ENCODE data around the gene DNAH11. TPM values are rescaled to one million over a fixed set of nuclear protein-coding genes. Genes with fewer than 3 reads are reported as not detected.
"Not testable (repeated sequence)": the region's sequence is repeated elsewhere in the genome, so short reads cannot be mapped to it uniquely, and the experiment has no call there.

DNAH11 gene
- total RNA-seq, 4 donors from 2014 or later, result 0.20 to 2.5 (median 0.71) TPM

DNA sequence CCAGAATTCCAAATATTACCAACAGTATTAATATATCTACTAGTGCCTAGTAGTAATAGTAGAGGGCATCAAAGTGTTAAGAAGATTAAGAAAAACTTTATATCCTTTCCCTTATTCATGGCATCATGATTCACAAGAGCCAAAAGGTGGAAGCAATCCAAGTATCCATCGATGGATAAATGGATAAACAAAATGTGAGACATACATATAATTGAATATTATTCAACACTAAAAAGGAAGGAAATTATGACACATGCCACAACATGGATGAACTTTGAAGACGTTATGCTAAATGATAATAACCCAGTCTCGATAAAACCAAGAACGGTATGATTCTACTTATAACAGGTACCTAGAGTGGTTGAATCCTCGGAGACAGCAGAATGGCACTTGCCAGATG lies 379.8 kb downstream of the DNAH11 start:
- Histone ChIP-seq H3K4me1 (no peaks in the 10 kb centered on the region), H3K27ac (no peak overlapping the region), H3K4me3 (no peak overlapping the region), H3K9me3 (peaks cover 0 to 3% (median 0%) of the 10 kb centered on the region in 4 donors), H3K36me3 (peaks cover 0 to 4% (median 0%) of the 10 kb centered on the region in 3 donors), H3K27me3 (no peaks in the 10 kb centered on the region)
- TF ChIP-seq, protein P1, sequence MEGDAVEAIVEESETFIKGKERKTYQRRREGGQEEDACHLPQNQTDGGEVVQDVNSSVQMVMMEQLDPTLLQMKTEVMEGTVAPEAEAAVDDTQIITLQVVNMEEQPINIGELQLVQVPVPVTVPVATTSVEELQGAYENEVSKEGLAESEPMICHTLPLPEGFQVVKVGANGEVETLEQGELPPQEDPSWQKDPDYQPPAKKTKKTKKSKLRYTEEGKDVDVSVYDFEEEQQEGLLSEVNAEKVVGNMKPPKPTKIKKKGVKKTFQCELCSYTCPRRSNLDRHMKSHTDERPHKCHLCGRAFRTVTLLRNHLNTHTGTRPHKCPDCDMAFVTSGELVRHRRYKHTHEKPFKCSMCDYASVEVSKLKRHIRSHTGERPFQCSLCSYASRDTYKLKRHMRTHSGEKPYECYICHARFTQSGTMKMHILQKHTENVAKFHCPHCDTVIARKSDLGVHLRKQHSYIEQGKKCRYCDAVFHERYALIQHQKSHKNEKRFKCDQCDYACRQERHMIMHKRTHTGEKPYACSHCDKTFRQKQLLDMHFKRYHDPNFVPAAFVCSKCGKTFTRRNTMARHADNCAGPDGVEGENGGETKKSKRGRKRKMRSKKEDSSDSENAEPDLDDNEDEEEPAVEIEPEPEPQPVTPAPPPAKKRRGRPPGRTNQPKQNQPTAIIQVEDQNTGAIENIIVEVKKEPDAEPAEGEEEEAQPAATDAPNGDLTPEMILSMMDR (IDR thresholded peaks at IDR 0.05), result no peak
- no peak for TF ChIP-seq POLR2A (IDR thresholded peaks at IDR 0.05)
- TF ChIP-seq EP300 (IDR thresholded peaks at IDR 0.05), result no peak
- WGBS, 2 donors, result 84 to 85% methylated on average over 5 of the region's 5 CpGs
- no peak for DNase-seq (ENCODE audit: low spot score in 2 of 2)

DNA sequence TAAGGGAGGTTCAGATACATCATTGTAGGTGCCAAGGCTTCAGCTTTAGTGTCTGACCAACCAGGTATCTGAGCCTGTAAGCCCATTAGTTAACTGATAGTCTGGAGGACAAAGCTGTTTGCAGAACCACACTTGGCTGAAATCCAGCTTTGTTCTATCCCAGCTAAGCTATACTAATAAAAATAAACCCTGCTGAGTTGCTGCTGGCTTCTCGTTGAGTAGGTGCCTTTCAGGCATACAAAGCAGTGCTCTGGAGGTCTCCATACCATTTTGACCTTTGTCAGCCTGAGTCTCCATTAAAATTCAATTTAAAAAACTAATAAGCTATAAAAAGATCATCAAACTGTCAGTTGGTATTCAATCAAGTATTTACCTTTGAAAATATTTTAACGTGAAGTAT lies 380.8 kb downstream of the DNAH11 start:
- no peak overlapping the region for H3K27ac ChIP-seq
- no peaks in the 10 kb centered on the region for H3K27me3 ChIP-seq
- no peaks in the 10 kb centered on the region for H3K4me1 ChIP-seq
- H3K9me3 ChIP-seq, result peaks cover 0 to 5% (median 0%) of the 10 kb centered on the region in 4 donors
- peaks cover 0 to 8% (median 0%) of the 10 kb centered on the region in 3 donors for H3K36me3 ChIP-seq
- TF ChIP-seq POLR2A (IDR thresholded peaks at IDR 0.05) (no peak), EP300 (IDR thresholded peaks at IDR 0.05) (no peak)
- TF ChIP-seq, protein P1 (IDR thresholded peaks at IDR 0.05), result no peak
- no peak overlapping the region for H3K4me3 ChIP-seq
- no peak for DNase-seq (ENCODE audit: low spot score in 2 of 2)
- WGBS, 2 donors, result 26 to 32% methylated on average over 2 of the region's 2 CpGs

DNA sequence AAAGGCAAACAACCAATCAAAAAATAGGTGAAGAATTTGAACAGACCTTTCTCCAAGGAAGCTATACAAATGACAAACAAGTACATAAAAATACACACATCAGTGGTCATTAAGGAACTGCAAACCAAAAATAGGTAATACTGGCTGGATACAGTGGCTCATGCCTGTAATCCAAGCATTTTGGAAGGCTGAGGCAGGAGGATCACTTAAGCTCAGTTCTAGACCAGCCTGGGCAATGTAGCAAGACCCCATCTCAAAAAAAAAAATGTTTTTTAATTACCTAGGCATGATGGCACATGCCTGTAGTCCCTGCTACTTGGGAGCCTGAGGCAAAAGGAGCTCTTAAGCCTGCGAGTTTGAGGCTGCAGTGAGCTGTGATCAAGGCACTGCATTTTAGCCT lies 383.6 kb downstream of the DNAH11 start:
- Histone ChIP-seq H3K27ac (no peak overlapping the region), H3K4me1 (no peaks in the 10 kb centered on the region), H3K9me3 (peaks cover 0 to 8% (median 0%) of the 10 kb centered on the region in 4 donors), H3K27me3 (no peaks in the 10 kb centered on the region), H3K36me3 (peaks cover 0 to 8% (median 0%) of the 10 kb centered on the region in 3 donors), H3K4me3 (no peak overlapping the region)
- TF ChIP-seq, protein P1 (IDR thresholded peaks at IDR 0.05), result no peak
- TF ChIP-seq POLR2A (IDR thresholded peaks at IDR 0.05) (no peak), EP300 (IDR thresholded peaks at IDR 0.05) (no peak)
- WGBS, 2 donors, result 0 to 95% methylated on average over 1 of the region's 1 CpG
- DNase-seq (ENCODE audit: low spot score in 2 of 2), result no peak

DNA sequence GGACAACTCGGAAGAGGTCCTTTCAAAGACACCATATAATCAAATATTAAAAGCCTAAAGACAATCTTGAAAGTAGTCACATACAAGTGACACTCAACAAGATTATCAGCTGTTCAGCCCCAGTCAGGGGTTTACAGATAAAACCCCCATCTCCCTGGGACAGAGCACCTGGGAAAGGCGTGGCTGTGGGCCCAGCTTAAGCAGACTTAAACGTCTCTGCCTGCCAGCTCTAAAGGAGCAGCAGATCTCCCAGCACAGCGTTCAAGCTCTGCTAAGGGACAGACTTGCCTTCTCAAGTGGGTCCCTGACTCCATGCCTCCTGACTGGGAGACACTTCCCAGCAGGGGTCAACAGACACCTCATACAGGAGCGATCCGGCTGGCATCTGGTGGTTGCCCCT lies 384.9 kb downstream of the DNAH11 start:
- Histone ChIP-seq H3K27me3 (no peaks in the 10 kb centered on the region), H3K36me3 (peaks cover 0 to 8% (median 0%) of the 10 kb centered on the region in 3 donors), H3K4me1 (no peaks in the 10 kb centered on the region), H3K27ac (no peak overlapping the region), H3K4me3 (no peak overlapping the region), H3K9me3 (peaks cover 0 to 8% (median 0%) of the 10 kb centered on the region in 4 donors)
- DNase-seq (ENCODE audit: low spot score in 2 of 2), result no peak
- WGBS, 2 donors, result 80 to 89% methylated on average over 6 of the region's 6 CpGs
- TF ChIP-seq EP300 (IDR thresholded peaks at IDR 0.05), result no peak
- no peak for TF ChIP-seq POLR2A (IDR thresholded peaks at IDR 0.05)
- TF ChIP-seq, protein P1 (IDR thresholded peaks at IDR 0.05), result no peak

DNA sequence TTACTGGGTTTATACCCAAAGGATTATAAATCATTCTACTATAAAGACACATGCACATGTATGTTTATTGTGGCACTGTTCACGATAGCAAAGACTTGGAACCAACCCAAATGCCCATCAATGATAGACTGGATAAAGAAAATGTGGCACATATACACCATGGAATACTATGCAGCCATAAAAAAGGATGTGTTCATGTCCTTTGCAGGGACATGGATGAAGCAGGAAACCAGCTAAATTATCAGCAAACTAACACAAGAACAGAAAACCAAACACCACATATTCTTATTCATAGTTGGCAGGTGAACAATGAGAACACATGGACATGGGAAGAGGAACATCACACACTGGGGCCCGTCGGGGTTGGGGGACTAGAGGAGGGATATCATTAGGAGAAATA lies 390.5 kb downstream of the DNAH11 start:
- H3K4me1 ChIP-seq; H3K27ac ChIP-seq; H3K4me3 ChIP-seq; DNase-seq (ENCODE audit: low spot score in 2 of 2); H3K27me3 ChIP-seq: not testable (repeated sequence)
- peaks cover 0 to 11% (median 0%) of the 10 kb centered on the region in 3 donors for H3K36me3 ChIP-seq
- WGBS, 2 donors, result 66 to 94% methylated on average over 3 of the region's 3 CpGs
- peaks cover 0 to 12% (median 0%) of the 10 kb centered on the region in 4 donors for H3K9me3 ChIP-seq

DNA sequence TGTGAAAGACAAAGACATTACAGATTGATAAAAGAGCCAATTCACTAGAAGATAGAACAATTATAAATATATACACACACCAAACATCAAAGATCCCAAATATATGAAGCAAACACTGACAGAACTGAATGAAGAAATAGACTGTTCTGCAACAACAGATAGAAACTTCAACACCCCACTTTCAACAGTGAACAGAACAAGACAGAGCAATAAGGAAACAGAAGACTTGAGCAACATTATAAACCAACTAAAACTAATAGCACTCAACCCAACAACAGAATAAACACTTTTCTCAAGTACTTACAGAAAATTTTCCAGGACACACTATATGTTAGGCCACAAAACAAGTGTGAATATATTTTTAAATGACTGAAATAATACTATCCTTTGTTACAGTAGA lies 392.0 kb downstream of the DNAH11 start:
- peaks cover 0 to 7% (median 0%) of the 10 kb centered on the region in 4 donors for H3K9me3 ChIP-seq
- no peak overlapping the region for H3K27ac ChIP-seq
- DNase-seq (ENCODE audit: low spot score in 2 of 2), result no peak
- no peaks in the 10 kb centered on the region for H3K27me3 ChIP-seq
- TF ChIP-seq EP300 (IDR thresholded peaks at IDR 0.05) (no peak), POLR2A (IDR thresholded peaks at IDR 0.05) (no peak)
- TF ChIP-seq, protein P1 (IDR thresholded peaks at IDR 0.05), result no peak
- peaks cover 0 to 11% (median 0%) of the 10 kb centered on the region in 3 donors for H3K36me3 ChIP-seq
- no peak overlapping the region for H3K4me3 ChIP-seq
- H3K4me1 ChIP-seq, result peaks cover 0 to 3% (median 0%) of the 10 kb centered on the region in 4 donors

Measured in tibial nerve (tissue), 4 donors.